K562 (cell line): ENCODE results near the gene CARD14. TPM values are rescaled to one million over a fixed set of nuclear protein-coding genes. Genes with fewer than 3 reads are reported as not detected.

Experiments used
- ATAC-seq: fragments of 200-7000 bp; cut with Tn5 transposase; 3 replicates; pipeline ENCODE4 v1.9.1; 2020; ENCODE audit warnings: moderate library complexity
- BruUV-seq: library from RNA; stranded (reverse); fragments of 400-500 nt; replicated peaks from 2 replicates; lab custom pipeline; 2021; lab: Mats Ljungman, UMichigan
- CTCF ChIA-PET: fragments of 300-600 bp; formaldehyde crosslinking; extraction: SDS; loops from one replicate; lab custom pipeline; 2021; ENCODE audit warnings: low intra/inter-chr PET ratio; lab: Yijun Ruan, JAX
- POLR2A ChIA-PET: fragments of 300-600, 350-650 bp; sonication (Branson Sonifier 250); formaldehyde crosslinking; extraction: SDS; loops from one replicate; lab custom pipeline; 2021; ENCODE audit warnings: antibody characterized with exemption, inconsistent platforms; lab: Yijun Ruan, JAX
- DNase-seq, 4 experiments: peaks; one replicate each; pipeline versions ENCODE4 v3.0.0 to v3.0.0-alpha.2; 2011 to 2018; ENCODE audit warnings: low spot score in 3 of 4, mixed read lengths in 3 of 4; ENCODE audit errors: extremely low read depth in 1 of 4
- FAIRE-seq: peaks from 2 replicates; lab custom pipeline; 2011; peaks lifted over from hg19 to GRCh38; lab: Jason Lieb, UNC
- H2AFZ ChIP-seq: 2 replicates; pipeline ENCODE4 v1.6.0; 2011; ENCODE audit warnings: low read depth, low read length, control low read depth, inconsistent platforms
- H3K27ac ChIP-seq: fragments of 200-600 bp; 3 replicates; pipeline ENCODE4 v1.8.0; 2011; ENCODE audit warnings: low read depth, mild to moderate bottlenecking, control low read depth, inconsistent platforms, low read length, moderate library complexity, mixed read lengths; ENCODE audit errors: extremely low read depth
- H3K27me3 ChIP-seq, 2 experiments: fragments of 300-600 bp in 1 of 2; 2 replicates in 1 of 2; 3 replicates in 1 of 2; pipeline versions ENCODE4 v1.6.0 to v1.8.0; 2011; ENCODE audit warnings: inconsistent platforms in 2 of 2, low read length in 2 of 2, mild to moderate bottlenecking in 1 of 2, mixed read lengths in 1 of 2, moderate library complexity in 1 of 2; ENCODE audit not compliant: control insufficient read depth in 2 of 2, insufficient read depth in 2 of 2
- H3K36me3 ChIP-seq: fragments of 300-600 bp; 3 replicates; pipeline ENCODE4 v1.8.0; 2011; ENCODE audit warnings: mild to moderate bottlenecking, low read length, inconsistent platforms; ENCODE audit not compliant: control insufficient read depth, insufficient read depth
- H3K4me1 ChIP-seq, 2 experiments: fragments of 200-600 bp in 1 of 2; replicated peaks in 1 of 2; 2 replicates in 1 of 2; 3 replicates in 1 of 2; pipeline versions ENCODE4 v1.5.1 to v1.8.0; 2011; ENCODE audit warnings: inconsistent platforms in 2 of 2, low read length in 2 of 2, mild to moderate bottlenecking in 1 of 2, mixed read lengths in 1 of 2, moderate library complexity in 1 of 2; ENCODE audit not compliant: control insufficient read depth in 2 of 2, insufficient read depth in 2 of 2
- H3K4me2 ChIP-seq: 2 replicates; pipeline ENCODE4 v1.6.1; 2011; ENCODE audit warnings: low read length, control low read depth, inconsistent platforms, mixed read lengths; ENCODE audit not compliant: insufficient read depth
- H3K4me3 ChIP-seq: fragments of 200-600 bp; sonication (generic), shearing (Covaris generic); 2 replicates; pipeline ENCODE4 v1.5.1; 2016; ENCODE audit warnings: control low read depth, inconsistent platforms
- H3K79me2 ChIP-seq: fragments of 200-600 bp; 3 replicates; pipeline ENCODE4 v1.8.0; 2011; ENCODE audit warnings: low read length, inconsistent platforms; ENCODE audit not compliant: control insufficient read depth, insufficient read depth
- H3K9ac ChIP-seq, 2 experiments: 2 replicates each; pipeline versions ENCODE4 v1.6.0 to v1.6.1; 2011; ENCODE audit warnings: low read depth in 2 of 2, low read length in 2 of 2, control low read depth in 1 of 2, inconsistent platforms in 1 of 2, mild to moderate bottlenecking in 1 of 2, mixed read lengths in 1 of 2; ENCODE audit not compliant: insufficient read depth in 1 of 2
- H3K9me1 ChIP-seq: one replicate; pipeline ENCODE4 v1.6.0; 2011; ENCODE audit warnings: inconsistent platforms, mild to moderate bottlenecking, low read length, moderate library complexity; ENCODE audit not compliant: control insufficient read depth, insufficient read depth
- H3K9me3 ChIP-seq: replicated peaks from 2 replicates; pipeline ENCODE4 v1.5.1; 2011; ENCODE audit warnings: low read depth, low read length, inconsistent platforms; ENCODE audit not compliant: control insufficient read depth, insufficient read depth
- H4K20me1 ChIP-seq: replicated peaks from 2 replicates; pipeline ENCODE4 v1.6.1; 2011; ENCODE audit warnings: low read length, inconsistent platforms, mixed read lengths; ENCODE audit not compliant: control insufficient read depth, insufficient read depth
- BMI1 ChIP-seq: fragments of 150-350 bp; IDR thresholded peaks from 2 replicates; pipeline ENCODE4 v1.6.1; 2014; ENCODE audit warnings: low read length
- FOXP4 ChIP-seq: sonication (generic); formaldehyde crosslinking; IDR thresholded peaks from 2 replicates; pipeline ENCODE4 v1.8.0; 2022; ENCODE audit warnings: mild to moderate bottlenecking, missing genetic modification reagents, borderline replicate concordance
- HMGN3 ChIP-seq: IDR thresholded peaks from 2 replicates; pipeline ENCODE4 v1.6.1; 2011; ENCODE audit warnings: borderline replicate concordance, low read depth, mild to moderate bottlenecking, mixed read lengths, low read length; ENCODE audit not compliant: insufficient read length; ENCODE audit errors: extremely low read depth
- NEUROD1 ChIP-seq: fragments of 150-350 bp; IDR thresholded peaks from 2 replicates; pipeline ENCODE4 v1.6.1; 2014; ENCODE audit warnings: borderline replicate concordance, low read length, low read depth; ENCODE audit not compliant: partially characterized antibody
- RERE ChIP-seq: sonication (generic); formaldehyde crosslinking; IDR thresholded peaks from 2 replicates; pipeline ENCODE4 v1.8.0; 2023; ENCODE audit warnings: missing genetic modification reagents, mild to moderate bottlenecking, borderline replicate concordance
- TAF7 ChIP-seq: fragments of 450-650 bp; IDR thresholded peaks from 2 replicates; pipeline ENCODE4 v1.6.1; 2016; ENCODE audit warnings: missing genetic modification characterization, missing compliant biosample characterization
- TSC22D4 ChIP-seq: fragments of 450-650 bp; IDR thresholded peaks from 2 replicates; pipeline ENCODE4 v1.6.1; 2016; ENCODE audit warnings: missing genetic modification characterization, missing biosample characterization, control low read depth
- ZNF263 ChIP-seq: sonication (generic); formaldehyde crosslinking; IDR thresholded peaks from 2 replicates; pipeline ENCODE4 v1.8.0; 2022; ENCODE audit warnings: mild to moderate bottlenecking, missing genetic modification reagents, borderline replicate concordance
- ZNF699 ChIP-seq: fragments of 250-450 bp; sonication (Bioruptor Pico); IDR thresholded peaks from 2 replicates; pipeline ENCODE4 v1.8.0; 2021; ENCODE audit warnings: mild to moderate bottlenecking, moderate library complexity; ENCODE audit not compliant: insufficient replicate concordance
- WGBS: fragments of 100-300 bp; shearing (Covaris generic); methylation state at CpG from one replicate; pipeline ENCODE4 v1.1.6; 2016; ENCODE audit warnings: low coverage, mixed read lengths; ENCODE audit not compliant: insufficient coverage; ENCODE audit errors: missing lambda C conversion rate; 5-methylcytosine and 5-hydroxymethylcytosine counted together
- in situ Hi-C: fragments of 300-500 bp; cut with MboI; formaldehyde crosslinking; loops from 4 replicates; pipeline ENCODE4 v1.15.0; 2018; ENCODE audit warnings: inconsistent platforms, mixed read lengths
- intact Hi-C: fragments of 100-400 bp; cut with micrococcal nuclease; formaldehyde crosslinking; loops from 2 replicates; pipeline ENCODE4 v1.14.2; 2022
- polyA plus RNA-seq, 8 experiments: library from polyadenylated mRNA; depleted of rRNA in 4 of 8; stranded (reverse) in 5 of 8; unstranded in 3 of 8; fragments of >200 nt; fragmentation: Nextera tagmentation in 2 of 8; fragmentation: Illumina TruSeq in 1 of 8; extraction: Ambion mirVana in 2 of 8; extraction: Trizol in 1 of 8; gene quantifications; 2 replicates each; pipeline versions ENCODE4 v1.2.1 to v1.2.3, GENCODE V29; 2011 to 2014; ENCODE audit warnings: inconsistent platforms in 1 of 8, missing spikeins in 1 of 8
- total RNA-seq, 7 experiments: library from RNA; depleted of rRNA in 6 of 7; stranded (reverse); fragments of >200 nt in 6 of 7; fragmentation: Illumina TruSeq in 2 of 7; extraction: Trizol in 2 of 7; gene quantifications; 2 replicates each; pipeline versions ENCODE4 v1.2.1 to v1.2.3, GENCODE V29; 2011 to 2021; ENCODE audit warnings: low replicate concordance in 1 of 7

Gene CARD14
- total and polyA plus RNA-seq, 9 of the 15 experiments (the other 6 are each of a cell fraction or from before 2014, with no cell fraction given): not detected

- TF ChIP-seq RERE (CRISPR knock-in tag) (no peak), NEUROD1 (no peak)
Observed at GRCh38 chr17:80126449-80126715, 43.4 kb upstream of the CARD14 start (continued).

GRCh38 chr17:80129006-80129565, 40.7 kb upstream of the CARD14 start:
- Histone ChIP-seq H3K36me3 (peaks cover 13% of the 10 kb centered on the region; the same call in 2 of the 3 replicates), H3K4me1 (no peaks in the 10 kb centered on the region), H4K20me1 (0 out of 2 replicates have a peak, but pooled peaks cover 3% of the 10 kb centered on the region), H3K27me3 (peaks cover 16 to 21% of the 10 kb centered on the region in 2 experiments; a peak in 4 of 5 replicates), H3K79me2 (no peaks in the 10 kb centered on the region), H3K4me2 (no peak overlapping the region), H3K27ac (no peak overlapping the region), H2AFZ (no peak overlapping the region), H3K9me1 (no peaks in the 10 kb centered on the region), H3K4me3 (no peak overlapping the region), H3K9me3 (no peaks in the 10 kb centered on the region), H3K9ac (no peak overlapping the region)
- no peak for TF ChIP-seq ZNF263 (CRISPR knock-in tag)
- no peak for TF ChIP-seq TSC22D4
- TF ChIP-seq HMGN3: no peak
- TF ChIP-seq ZNF699 (CRISPR knock-in tag): no peak
- no peak for TF ChIP-seq TAF7 (tag)
- no peak for TF ChIP-seq FOXP4 (CRISPR knock-in tag)
- TF ChIP-seq BMI1: no peak
- WGBS: 3% methylated on average over 4 of the region's 4 CpGs
- intact Hi-C loops (loop anchor here (5.0 kb wide), 1 partner anchor 122 kb away; no protein-coding TSS in a partner anchor), in situ Hi-C loops (no loop called here)
- BruUV-seq: no TSS peak
- FAIRE-seq (no peak), ATAC-seq (no peak), DNase-seq (no peak)
- CTCF ChIA-PET: no interaction called here
- POLR2A ChIA-PET: interaction anchor here (0.5 to 3.0 kb wide), 4 partner anchors 13 to 71 kb away, joined by 3 to 24 read pairs (median 4); no protein-coding TSS in a partner anchor
